K562 (cell line): ENCODE measurements around the gene FBXO9. TPM values are rescaled to one million over a fixed set of nuclear protein-coding genes. Genes with fewer than 3 reads are reported as not detected.

ENCODE experiments used
- ATAC-seq: fragments of 200-7000 bp; cut with Tn5 transposase; 3 replicates; pipeline ENCODE4 v1.9.1; 2020; ENCODE audit warnings: moderate library complexity
- BruUV-seq: library from RNA; stranded (reverse); fragments of 400-500 nt; replicated peaks from 2 replicates; lab custom pipeline; 2021; lab: Mats Ljungman, UMichigan
- CTCF ChIA-PET: fragments of 300-600 bp; formaldehyde crosslinking; extraction: SDS; loops from one replicate; lab custom pipeline; 2021; ENCODE audit warnings: low intra/inter-chr PET ratio; lab: Yijun Ruan, JAX
- POLR2A ChIA-PET: fragments of 300-600, 350-650 bp; sonication (Branson Sonifier 250); formaldehyde crosslinking; extraction: SDS; loops from one replicate; lab custom pipeline; 2021; ENCODE audit warnings: antibody characterized with exemption, inconsistent platforms; lab: Yijun Ruan, JAX
- DNase-seq, 4 experiments: peaks; one replicate each; pipeline versions ENCODE4 v3.0.0 to v3.0.0-alpha.2; 2011 to 2018; ENCODE audit warnings: low spot score in 3 of 4, mixed read lengths in 3 of 4; ENCODE audit errors: extremely low read depth in 1 of 4
- FAIRE-seq: peaks from 2 replicates; lab custom pipeline; 2011; peaks lifted over from hg19 to GRCh38; lab: Jason Lieb, UNC
- H2AFZ ChIP-seq: 2 replicates; pipeline ENCODE4 v1.6.0; 2011; ENCODE audit warnings: low read depth, low read length, control low read depth, inconsistent platforms
- H3K27ac ChIP-seq: fragments of 200-600 bp; 3 replicates; pipeline ENCODE4 v1.8.0; 2011; ENCODE audit warnings: low read depth, mild to moderate bottlenecking, control low read depth, inconsistent platforms, low read length, moderate library complexity, mixed read lengths; ENCODE audit errors: extremely low read depth
- H3K27me3 ChIP-seq, 2 experiments: fragments of 300-600 bp in 1 of 2; 2 replicates in 1 of 2; 3 replicates in 1 of 2; pipeline versions ENCODE4 v1.6.0 to v1.8.0; 2011; ENCODE audit warnings: inconsistent platforms in 2 of 2, low read length in 2 of 2, mild to moderate bottlenecking in 1 of 2, mixed read lengths in 1 of 2, moderate library complexity in 1 of 2; ENCODE audit not compliant: control insufficient read depth in 2 of 2, insufficient read depth in 2 of 2
- H3K36me3 ChIP-seq: fragments of 300-600 bp; 3 replicates; pipeline ENCODE4 v1.8.0; 2011; ENCODE audit warnings: mild to moderate bottlenecking, low read length, inconsistent platforms; ENCODE audit not compliant: control insufficient read depth, insufficient read depth
- H3K4me1 ChIP-seq, 2 experiments: fragments of 200-600 bp in 1 of 2; replicated peaks in 1 of 2; 2 replicates in 1 of 2; 3 replicates in 1 of 2; pipeline versions ENCODE4 v1.5.1 to v1.8.0; 2011; ENCODE audit warnings: inconsistent platforms in 2 of 2, low read length in 2 of 2, mild to moderate bottlenecking in 1 of 2, mixed read lengths in 1 of 2, moderate library complexity in 1 of 2; ENCODE audit not compliant: control insufficient read depth in 2 of 2, insufficient read depth in 2 of 2
- H3K4me2 ChIP-seq: 2 replicates; pipeline ENCODE4 v1.6.1; 2011; ENCODE audit warnings: low read length, control low read depth, inconsistent platforms, mixed read lengths; ENCODE audit not compliant: insufficient read depth
- H3K4me3 ChIP-seq: fragments of 200-600 bp; sonication (generic), shearing (Covaris generic); 2 replicates; pipeline ENCODE4 v1.5.1; 2016; ENCODE audit warnings: control low read depth, inconsistent platforms
- H3K79me2 ChIP-seq: fragments of 200-600 bp; 3 replicates; pipeline ENCODE4 v1.8.0; 2011; ENCODE audit warnings: low read length, inconsistent platforms; ENCODE audit not compliant: control insufficient read depth, insufficient read depth
- H3K9ac ChIP-seq, 2 experiments: 2 replicates each; pipeline versions ENCODE4 v1.6.0 to v1.6.1; 2011; ENCODE audit warnings: low read depth in 2 of 2, low read length in 2 of 2, control low read depth in 1 of 2, inconsistent platforms in 1 of 2, mild to moderate bottlenecking in 1 of 2, mixed read lengths in 1 of 2; ENCODE audit not compliant: insufficient read depth in 1 of 2
- H3K9me1 ChIP-seq: one replicate; pipeline ENCODE4 v1.6.0; 2011; ENCODE audit warnings: inconsistent platforms, mild to moderate bottlenecking, low read length, moderate library complexity; ENCODE audit not compliant: control insufficient read depth, insufficient read depth
- H3K9me3 ChIP-seq: replicated peaks from 2 replicates; pipeline ENCODE4 v1.5.1; 2011; ENCODE audit warnings: low read depth, low read length, inconsistent platforms; ENCODE audit not compliant: control insufficient read depth, insufficient read depth
- H4K20me1 ChIP-seq: replicated peaks from 2 replicates; pipeline ENCODE4 v1.6.1; 2011; ENCODE audit warnings: low read length, inconsistent platforms, mixed read lengths; ENCODE audit not compliant: control insufficient read depth, insufficient read depth
- BCOR ChIP-seq: fragments of 450-650 bp; IDR thresholded peaks from 2 replicates; pipeline ENCODE4 v1.6.1; 2016
- CREB1 ChIP-seq, 2 experiments: sonication (generic) in 1 of 2; formaldehyde crosslinking in 1 of 2; IDR thresholded peaks; 2 replicates each; pipeline versions ENCODE4 v1.6.1 to v1.8.0; 2012 to 2022; ENCODE audit warnings: inconsistent platforms in 1 of 2, mild to moderate bottlenecking in 1 of 2, missing genetic modification reagents in 1 of 2, moderate library complexity in 1 of 2
- HDAC1 ChIP-seq, 2 experiments: fragments of 450-650 bp; IDR thresholded peaks; 2 replicates each; pipeline ENCODE4 v1.6.1; 2016 to 2017; ENCODE audit warnings: inconsistent platforms in 1 of 2, mild to moderate bottlenecking in 1 of 2, moderate library complexity in 1 of 2
- HMGXB4 ChIP-seq: sonication (generic); formaldehyde crosslinking; IDR thresholded peaks from 2 replicates; pipeline ENCODE4 v1.8.1; 2023; ENCODE audit warnings: mild to moderate bottlenecking, missing genetic modification reagents
- L3MBTL2 ChIP-seq: fragments of 450-650 bp; IDR thresholded peaks from 2 replicates; pipeline ENCODE4 v1.6.1; 2016; ENCODE audit warnings: mild to moderate bottlenecking, moderate library complexity
- NBN ChIP-seq: fragments of 450-650 bp; IDR thresholded peaks from 2 replicates; pipeline ENCODE4 v1.6.1; 2016; ENCODE audit warnings: low read depth, mild to moderate bottlenecking
- PHF20 ChIP-seq: fragments of 450-650 bp; IDR thresholded peaks from 2 replicates; pipeline ENCODE4 v1.6.1; 2018; ENCODE audit not compliant: partially characterized antibody
- PML ChIP-seq: IDR thresholded peaks from 2 replicates; pipeline ENCODE4 v1.6.1; 2012; ENCODE audit warnings: low read length, inconsistent platforms
- PRMT5 ChIP-seq: sonication (generic); formaldehyde crosslinking; IDR thresholded peaks from 2 replicates; pipeline ENCODE4 v1.5.0; 2020; ENCODE audit warnings: missing genetic modification reagents
- SIX5 ChIP-seq, 2 experiments: IDR thresholded peaks; 2 replicates each; pipeline ENCODE4 v1.6.1; 2011; ENCODE audit warnings: low read length in 2 of 2, borderline replicate concordance in 1 of 2, low read depth in 1 of 2, mild to moderate bottlenecking in 1 of 2, moderate library complexity in 1 of 2; ENCODE audit not compliant: insufficient read depth in 1 of 2
- TFAP4 ChIP-seq: sonication (generic); formaldehyde crosslinking; IDR thresholded peaks from 2 replicates; pipeline ENCODE4 v1.8.0; 2022; ENCODE audit warnings: missing genetic modification reagents, mild to moderate bottlenecking, moderate library complexity, borderline replicate concordance
- ZNF143 ChIP-seq: sonication (generic); formaldehyde crosslinking; IDR thresholded peaks from 2 replicates; pipeline ENCODE4 v1.9.0; 2022; ENCODE audit warnings: mild to moderate bottlenecking, missing genetic modification reagents
- ZNF592 ChIP-seq: fragments of 450-650 bp; IDR thresholded peaks from 2 replicates; pipeline ENCODE4 v1.6.1; 2017; ENCODE audit warnings: antibody characterized with exemption, mild to moderate bottlenecking
- WGBS: fragments of 100-300 bp; shearing (Covaris generic); methylation state at CpG from one replicate; pipeline ENCODE4 v1.1.6; 2016; ENCODE audit warnings: low coverage, mixed read lengths; ENCODE audit not compliant: insufficient coverage; ENCODE audit errors: missing lambda C conversion rate; 5-methylcytosine and 5-hydroxymethylcytosine counted together
- in situ Hi-C: fragments of 300-500 bp; cut with MboI; formaldehyde crosslinking; loops from 4 replicates; pipeline ENCODE4 v1.15.0; 2018; ENCODE audit warnings: inconsistent platforms, mixed read lengths
- intact Hi-C: fragments of 100-400 bp; cut with micrococcal nuclease; formaldehyde crosslinking; loops from 2 replicates; pipeline ENCODE4 v1.14.2; 2022
- polyA plus RNA-seq, 8 experiments: library from polyadenylated mRNA; depleted of rRNA in 4 of 8; stranded (reverse) in 5 of 8; unstranded in 3 of 8; fragments of >200 nt; fragmentation: Nextera tagmentation in 2 of 8; fragmentation: Illumina TruSeq in 1 of 8; extraction: Ambion mirVana in 2 of 8; extraction: Trizol in 1 of 8; gene quantifications; 2 replicates each; pipeline versions ENCODE4 v1.2.1 to v1.2.3, GENCODE V29; 2011 to 2014; ENCODE audit warnings: inconsistent platforms in 1 of 8, missing spikeins in 1 of 8
- total RNA-seq, 7 experiments: library from RNA; depleted of rRNA in 6 of 7; stranded (reverse); fragments of >200 nt in 6 of 7; fragmentation: Illumina TruSeq in 2 of 7; extraction: Trizol in 2 of 7; gene quantifications; 2 replicates each; pipeline versions ENCODE4 v1.2.1 to v1.2.3, GENCODE V29; 2011 to 2021; ENCODE audit warnings: low replicate concordance in 1 of 7

The FBXO9 gene
- total and polyA plus RNA-seq, 9 of the 15 experiments (the other 6 are each of a cell fraction or from before 2014, with no cell fraction given): 10.1 to 85.3 (median 51.4) TPM

GRCh38 chr6:53064726-53065265, 408 bp upstream of the FBXO9 start:
- H3K4me2 ChIP-seq: peak overlapping the region; percentile 89
- WGBS: under 1% methylated on average over 26 of the region's 26 CpGs
- H3K9me3 ChIP-seq: no peaks in the 10 kb centered on the region
- DNase-seq (peak; percentile 78 to 99 (median 82)), FAIRE-seq (peak; percentile 97), ATAC-seq (peak; percentile 71)
- H3K9me1 ChIP-seq: no peaks in the 10 kb centered on the region
- peaks cover 14% of the 10 kb centered on the region for H3K36me3 ChIP-seq
- intact Hi-C loops (no loop called here), in situ Hi-C loops (no loop called here)
- CTCF ChIA-PET: no interaction called here
- peaks cover 27 to 31% of the 10 kb centered on the region in 2 experiments; a peak in 4 of 5 replicates for H3K4me1 ChIP-seq
- no peaks in the 10 kb centered on the region for H3K27me3 ChIP-seq
- H3K9ac ChIP-seq: peak overlapping the region; percentile 76 to 98
- no peaks in the 10 kb centered on the region for H4K20me1 ChIP-seq
- peak overlapping the region; percentile 96 for H2AFZ ChIP-seq
- POLR2A ChIA-PET: interaction anchor here (2.1 kb wide), 1 partner anchor 8 kb away, joined by 9 read pairs; no protein-coding TSS in a partner anchor
- H3K79me2 ChIP-seq: peaks cover 48% of the 10 kb centered on the region
- peak overlapping the region; percentile 84 for H3K27ac ChIP-seq
- BruUV-seq: no TSS peak
- H3K4me3 ChIP-seq: peak overlapping the region; percentile 84
- peak; percentile 94 for TF ChIP-seq ZNF143 (CRISPR knock-in tag)
- TF ChIP-seq SIX5 (IDR thresholded peaks at IDR 0.05; ENCODE audit: borderline replicate concordance in 1 of 2, insufficient read depth in 1 of 2, low read depth in 1 of 2, low read length in 2 of 2): peak; percentile 83 to 85
- peak; percentile 35; the same call in 1 of the 2 replicates for TF ChIP-seq TFAP4 (CRISPR knock-in tag)
- peak; percentile 30; the same call in 1 of the 2 replicates for TF ChIP-seq NBN
- peak; percentile 28 for TF ChIP-seq ZNF592
- TF ChIP-seq CREB1 (IDR thresholded peaks at IDR 0.05): peak; percentile 20; the same call in 1 of the 2 replicates
- peak; percentile 47 for TF ChIP-seq CREB1 (CRISPR knock-in tag; IDR thresholded peaks at IDR 0.05)
- no peak for TF ChIP-seq PRMT5
- TF ChIP-seq HMGXB4 (CRISPR knock-in tag): no peak
- TF ChIP-seq PML: peak; percentile 32; the same call in 1 of the 2 replicates
- peak; percentile 47; the same call in 1 of the 2 replicates for TF ChIP-seq L3MBTL2
- TF ChIP-seq HDAC1 (IDR thresholded peaks at IDR 0.05): peak in 1 of 2 experiments; percentile 24; a peak in 1 of 4 replicates
- TF ChIP-seq BCOR: 0 out of 2 replicates have a peak, but pooled peaks have one; percentile 28
- TF ChIP-seq PHF20: peak; percentile 29
